K562 (cell line): ENCODE results near the gene TMEM267. TPM values are rescaled to one million over a fixed set of nuclear protein-coding genes. Genes with fewer than 3 reads are reported as not detected.

Experiments used
- ATAC-seq: fragments of 200-7000 bp; cut with Tn5 transposase; 3 replicates; pipeline ENCODE4 v1.9.1; 2020; ENCODE audit warnings: moderate library complexity
- BruUV-seq: library from RNA; stranded (reverse); fragments of 400-500 nt; replicated peaks from 2 replicates; lab custom pipeline; 2021; lab: Mats Ljungman, UMichigan
- CTCF ChIA-PET: fragments of 300-600 bp; formaldehyde crosslinking; extraction: SDS; loops from one replicate; lab custom pipeline; 2021; ENCODE audit warnings: low intra/inter-chr PET ratio; lab: Yijun Ruan, JAX
- POLR2A ChIA-PET: fragments of 300-600, 350-650 bp; sonication (Branson Sonifier 250); formaldehyde crosslinking; extraction: SDS; loops from one replicate; lab custom pipeline; 2021; ENCODE audit warnings: antibody characterized with exemption, inconsistent platforms; lab: Yijun Ruan, JAX
- DNase-seq, 4 experiments: peaks; one replicate each; pipeline versions ENCODE4 v3.0.0 to v3.0.0-alpha.2; 2011 to 2018; ENCODE audit warnings: low spot score in 3 of 4, mixed read lengths in 3 of 4; ENCODE audit errors: extremely low read depth in 1 of 4
- FAIRE-seq: peaks from 2 replicates; lab custom pipeline; 2011; peaks lifted over from hg19 to GRCh38; lab: Jason Lieb, UNC
- H2AFZ ChIP-seq: 2 replicates; pipeline ENCODE4 v1.6.0; 2011; ENCODE audit warnings: low read depth, low read length, control low read depth, inconsistent platforms
- H3K27ac ChIP-seq: fragments of 200-600 bp; 3 replicates; pipeline ENCODE4 v1.8.0; 2011; ENCODE audit warnings: low read depth, mild to moderate bottlenecking, control low read depth, inconsistent platforms, low read length, moderate library complexity, mixed read lengths; ENCODE audit errors: extremely low read depth
- H3K27me3 ChIP-seq, 2 experiments: fragments of 300-600 bp in 1 of 2; 2 replicates in 1 of 2; 3 replicates in 1 of 2; pipeline versions ENCODE4 v1.6.0 to v1.8.0; 2011; ENCODE audit warnings: inconsistent platforms in 2 of 2, low read length in 2 of 2, mild to moderate bottlenecking in 1 of 2, mixed read lengths in 1 of 2, moderate library complexity in 1 of 2; ENCODE audit not compliant: control insufficient read depth in 2 of 2, insufficient read depth in 2 of 2
- H3K36me3 ChIP-seq: fragments of 300-600 bp; 3 replicates; pipeline ENCODE4 v1.8.0; 2011; ENCODE audit warnings: mild to moderate bottlenecking, low read length, inconsistent platforms; ENCODE audit not compliant: control insufficient read depth, insufficient read depth
- H3K4me1 ChIP-seq, 2 experiments: fragments of 200-600 bp in 1 of 2; replicated peaks in 1 of 2; 2 replicates in 1 of 2; 3 replicates in 1 of 2; pipeline versions ENCODE4 v1.5.1 to v1.8.0; 2011; ENCODE audit warnings: inconsistent platforms in 2 of 2, low read length in 2 of 2, mild to moderate bottlenecking in 1 of 2, mixed read lengths in 1 of 2, moderate library complexity in 1 of 2; ENCODE audit not compliant: control insufficient read depth in 2 of 2, insufficient read depth in 2 of 2
- H3K4me2 ChIP-seq: 2 replicates; pipeline ENCODE4 v1.6.1; 2011; ENCODE audit warnings: low read length, control low read depth, inconsistent platforms, mixed read lengths; ENCODE audit not compliant: insufficient read depth
- H3K4me3 ChIP-seq: fragments of 200-600 bp; sonication (generic), shearing (Covaris generic); 2 replicates; pipeline ENCODE4 v1.5.1; 2016; ENCODE audit warnings: control low read depth, inconsistent platforms
- H3K79me2 ChIP-seq: fragments of 200-600 bp; 3 replicates; pipeline ENCODE4 v1.8.0; 2011; ENCODE audit warnings: low read length, inconsistent platforms; ENCODE audit not compliant: control insufficient read depth, insufficient read depth
- H3K9ac ChIP-seq, 2 experiments: 2 replicates each; pipeline versions ENCODE4 v1.6.0 to v1.6.1; 2011; ENCODE audit warnings: low read depth in 2 of 2, low read length in 2 of 2, control low read depth in 1 of 2, inconsistent platforms in 1 of 2, mild to moderate bottlenecking in 1 of 2, mixed read lengths in 1 of 2; ENCODE audit not compliant: insufficient read depth in 1 of 2
- H3K9me1 ChIP-seq: one replicate; pipeline ENCODE4 v1.6.0; 2011; ENCODE audit warnings: inconsistent platforms, mild to moderate bottlenecking, low read length, moderate library complexity; ENCODE audit not compliant: control insufficient read depth, insufficient read depth
- H3K9me3 ChIP-seq: replicated peaks from 2 replicates; pipeline ENCODE4 v1.5.1; 2011; ENCODE audit warnings: low read depth, low read length, inconsistent platforms; ENCODE audit not compliant: control insufficient read depth, insufficient read depth
- H4K20me1 ChIP-seq: replicated peaks from 2 replicates; pipeline ENCODE4 v1.6.1; 2011; ENCODE audit warnings: low read length, inconsistent platforms, mixed read lengths; ENCODE audit not compliant: control insufficient read depth, insufficient read depth
- ARHGAP35 ChIP-seq: fragments of 450-650 bp; IDR thresholded peaks from 2 replicates; pipeline ENCODE4 v1.6.1; 2018; ENCODE audit not compliant: partially characterized antibody
- GATA2 ChIP-seq: sonication (generic); formaldehyde crosslinking; IDR thresholded peaks from 2 replicates; pipeline ENCODE4 v1.4.0; 2020; ENCODE audit warnings: mild to moderate bottlenecking, missing genetic modification reagents
- GTF2E2 ChIP-seq: fragments of 200-800 bp; sonication (Bioruptor generic); IDR thresholded peaks from 2 replicates; pipeline ENCODE4 v1.6.1; 2016; ENCODE audit warnings: missing genetic modification characterization, missing compliant biosample characterization
- HNRNPL ChIP-seq: fragments of 200-400 bp; formaldehyde crosslinking; IDR thresholded peaks from 2 replicates; pipeline ENCODE4 v1.6.1; 2017; ENCODE audit warnings: low read depth, mild to moderate bottlenecking, low read length
- HNRNPLL ChIP-seq: fragments of 200-400 bp; formaldehyde crosslinking; IDR thresholded peaks from 2 replicates; pipeline ENCODE4 v1.6.1; 2017; ENCODE audit warnings: low read length, low read depth, mild to moderate bottlenecking; ENCODE audit not compliant: poor library complexity, severe bottlenecking
- ILF3 ChIP-seq: fragments of 450-650 bp; IDR thresholded peaks from 2 replicates; pipeline ENCODE4 v1.6.1; 2018; ENCODE audit warnings: antibody characterized with exemption, mild to moderate bottlenecking, moderate library complexity, borderline replicate concordance
- JUND ChIP-seq, 2 experiments: IDR thresholded peaks; 2 replicates in 1 of 2; 3 replicates in 1 of 2; pipeline ENCODE4 v1.6.1; 2011; ENCODE audit warnings: borderline replicate concordance in 2 of 2, low read depth in 2 of 2, low read length in 2 of 2, improper control_type of control experiment in 1 of 2, missing biosample characterization in 1 of 2, missing genetic modification characterization in 1 of 2, missing genetic modification reagents in 1 of 2
- KDM2B ChIP-seq: fragments of 250-450 bp; sonication (Bioruptor Pico); IDR thresholded peaks from 2 replicates; pipeline ENCODE4 v1.8.0; 2021; ENCODE audit warnings: mild to moderate bottlenecking, moderate library complexity
- MTA1 ChIP-seq: fragments of 450-650 bp; IDR thresholded peaks from 2 replicates; pipeline ENCODE4 v1.6.1; 2017; ENCODE audit warnings: borderline replicate concordance
- MXI1 ChIP-seq: IDR thresholded peaks from 2 replicates; pipeline ENCODE4 v1.6.1; 2011; ENCODE audit warnings: low read depth, mild to moderate bottlenecking, improper control_type of control experiment, low read length
- NCOR1 ChIP-seq: fragments of 450-650 bp; IDR thresholded peaks from 2 replicates; pipeline ENCODE4 v1.6.1; 2016; ENCODE audit warnings: mild to moderate bottlenecking, moderate library complexity
- NR2F6 ChIP-seq: fragments of 450-650 bp; formaldehyde crosslinking; IDR thresholded peaks from 2 replicates; pipeline ENCODE4 v1.4.0; 2020; ENCODE audit warnings: mild to moderate bottlenecking
- SMARCB1 ChIP-seq: IDR thresholded peaks from 2 replicates; pipeline ENCODE4 v1.6.1; 2011; ENCODE audit warnings: improper control_type of control experiment, low read depth; ENCODE audit not compliant: insufficient read length
- SOX6 ChIP-seq: fragments of 450-650 bp; IDR thresholded peaks from 2 replicates; pipeline ENCODE4 v1.6.1; 2014; ENCODE audit warnings: mild to moderate bottlenecking
- SRSF3 ChIP-seq: fragments of 200-400 bp; formaldehyde crosslinking; IDR thresholded peaks from 2 replicates; pipeline ENCODE4 v1.6.1; 2016; ENCODE audit warnings: mild to moderate bottlenecking, low read length, moderate library complexity; ENCODE audit not compliant: insufficient read depth
- STAG1 ChIP-seq: sonication (generic); formaldehyde crosslinking; IDR thresholded peaks from 2 replicates; pipeline ENCODE4 v1.5.0; 2020; ENCODE audit warnings: missing genetic modification reagents, borderline replicate concordance
- ZNF354B ChIP-seq: fragments of 250-450 bp; sonication (Bioruptor Pico); IDR thresholded peaks from 2 replicates; pipeline ENCODE4 v1.4.0; 2020
- WGBS: fragments of 100-300 bp; shearing (Covaris generic); methylation state at CpG from one replicate; pipeline ENCODE4 v1.1.6; 2016; ENCODE audit warnings: low coverage, mixed read lengths; ENCODE audit not compliant: insufficient coverage; ENCODE audit errors: missing lambda C conversion rate; 5-methylcytosine and 5-hydroxymethylcytosine counted together
- in situ Hi-C: fragments of 300-500 bp; cut with MboI; formaldehyde crosslinking; loops from 4 replicates; pipeline ENCODE4 v1.15.0; 2018; ENCODE audit warnings: inconsistent platforms, mixed read lengths
- intact Hi-C: fragments of 100-400 bp; cut with micrococcal nuclease; formaldehyde crosslinking; loops from 2 replicates; pipeline ENCODE4 v1.14.2; 2022
- polyA plus RNA-seq, 8 experiments: library from polyadenylated mRNA; depleted of rRNA in 4 of 8; stranded (reverse) in 5 of 8; unstranded in 3 of 8; fragments of >200 nt; fragmentation: Nextera tagmentation in 2 of 8; fragmentation: Illumina TruSeq in 1 of 8; extraction: Ambion mirVana in 2 of 8; extraction: Trizol in 1 of 8; gene quantifications; 2 replicates each; pipeline versions ENCODE4 v1.2.1 to v1.2.3, GENCODE V29; 2011 to 2014; ENCODE audit warnings: inconsistent platforms in 1 of 8, missing spikeins in 1 of 8
- total RNA-seq, 7 experiments: library from RNA; depleted of rRNA in 6 of 7; stranded (reverse); fragments of >200 nt in 6 of 7; fragmentation: Illumina TruSeq in 2 of 7; extraction: Trizol in 2 of 7; gene quantifications; 2 replicates each; pipeline versions ENCODE4 v1.2.1 to v1.2.3, GENCODE V29; 2011 to 2021; ENCODE audit warnings: low replicate concordance in 1 of 7
- TF ChIP-seq, protein P1 (sequence below): fragments of 200-800 bp; sonication (Bioruptor generic); IDR thresholded peaks from 2 replicates; pipeline ENCODE4 v1.6.1; 2016; ENCODE audit warnings: missing genetic modification characterization, missing compliant biosample characterization
- TF ChIP-seq, protein P2 (sequence below): fragments of 450-650 bp; formaldehyde crosslinking; IDR thresholded peaks from 2 replicates; pipeline ENCODE4 v1.4.0; 2020; ENCODE audit warnings: mild to moderate bottlenecking, moderate library complexity

The TMEM267 gene
- total and polyA plus RNA-seq, 9 of the 15 experiments (the other 6 are each of a cell fraction or from before 2014, with no cell fraction given) = 8.1 to 61.1 (median 17.8) TPM

DNA sequence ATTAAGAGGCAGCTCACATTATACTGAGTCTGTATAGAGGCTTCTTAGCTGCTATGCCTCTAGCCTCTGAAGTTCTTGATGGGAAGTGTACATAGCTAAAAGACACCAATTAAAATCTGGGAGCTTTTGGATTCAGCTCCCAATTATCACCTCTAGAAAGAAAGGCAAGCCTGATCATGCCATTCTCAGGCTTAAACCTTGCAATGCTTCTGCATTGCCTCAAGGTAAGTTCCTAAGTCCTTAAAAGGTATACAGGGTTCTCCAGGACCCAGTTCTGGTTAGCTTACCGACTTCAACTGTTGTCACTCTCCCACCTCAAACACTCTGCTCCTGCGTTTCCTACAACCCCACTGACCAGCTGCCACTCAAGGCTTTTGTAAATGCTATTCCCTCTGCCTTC is 54.0 kb downstream of the TMEM267 start:
- ChIA-PET CTCF (no interaction called here), POLR2A (interaction anchor here (1.0 kb wide), 1 partner anchor 10 kb away, joined by 3 read pairs; no protein-coding TSS in a partner anchor)
- H3K9me3 ChIP-seq = no peaks in the 10 kb centered on the region
- no peak overlapping the region for H3K4me3 ChIP-seq
- no peak overlapping the region for H3K27ac ChIP-seq
- in situ Hi-C loops (no loop called here), intact Hi-C loops (no loop called here)
- FAIRE-seq (no peak), ATAC-seq (no peak), DNase-seq (no peak)
- H3K4me1 ChIP-seq = no peaks in the 10 kb centered on the region; a peak in 1 of 5 replicates
- WGBS = 46% methylated on average over 2 of the region's 2 CpGs
- no peaks in the 10 kb centered on the region for H3K9me1 ChIP-seq
- H3K9ac ChIP-seq = no peak overlapping the region
- H4K20me1 ChIP-seq = no peaks in the 10 kb centered on the region
- no peaks in the 10 kb centered on the region for H3K36me3 ChIP-seq
- no TSS peak for BruUV-seq
- H3K4me2 ChIP-seq = no peak overlapping the region
- H3K79me2 ChIP-seq = no peaks in the 10 kb centered on the region
- H3K27me3 ChIP-seq = no peaks in the 10 kb centered on the region
- no peak overlapping the region for H2AFZ ChIP-seq
- TF ChIP-seq ARHGAP35 = no peak
- no peak for TF ChIP-seq HNRNPL
- TF ChIP-seq SOX6 = no peak
- TF ChIP-seq MTA1 = no peak
- no peak for TF ChIP-seq SRSF3
- no peak for TF ChIP-seq SMARCB1
- no peak for TF ChIP-seq STAG1 (CRISPR knock-in tag)
- TF ChIP-seq ILF3 = no peak
- no peak for TF ChIP-seq NCOR1
- TF ChIP-seq GATA2 = no peak
- TF ChIP-seq, protein P1, sequence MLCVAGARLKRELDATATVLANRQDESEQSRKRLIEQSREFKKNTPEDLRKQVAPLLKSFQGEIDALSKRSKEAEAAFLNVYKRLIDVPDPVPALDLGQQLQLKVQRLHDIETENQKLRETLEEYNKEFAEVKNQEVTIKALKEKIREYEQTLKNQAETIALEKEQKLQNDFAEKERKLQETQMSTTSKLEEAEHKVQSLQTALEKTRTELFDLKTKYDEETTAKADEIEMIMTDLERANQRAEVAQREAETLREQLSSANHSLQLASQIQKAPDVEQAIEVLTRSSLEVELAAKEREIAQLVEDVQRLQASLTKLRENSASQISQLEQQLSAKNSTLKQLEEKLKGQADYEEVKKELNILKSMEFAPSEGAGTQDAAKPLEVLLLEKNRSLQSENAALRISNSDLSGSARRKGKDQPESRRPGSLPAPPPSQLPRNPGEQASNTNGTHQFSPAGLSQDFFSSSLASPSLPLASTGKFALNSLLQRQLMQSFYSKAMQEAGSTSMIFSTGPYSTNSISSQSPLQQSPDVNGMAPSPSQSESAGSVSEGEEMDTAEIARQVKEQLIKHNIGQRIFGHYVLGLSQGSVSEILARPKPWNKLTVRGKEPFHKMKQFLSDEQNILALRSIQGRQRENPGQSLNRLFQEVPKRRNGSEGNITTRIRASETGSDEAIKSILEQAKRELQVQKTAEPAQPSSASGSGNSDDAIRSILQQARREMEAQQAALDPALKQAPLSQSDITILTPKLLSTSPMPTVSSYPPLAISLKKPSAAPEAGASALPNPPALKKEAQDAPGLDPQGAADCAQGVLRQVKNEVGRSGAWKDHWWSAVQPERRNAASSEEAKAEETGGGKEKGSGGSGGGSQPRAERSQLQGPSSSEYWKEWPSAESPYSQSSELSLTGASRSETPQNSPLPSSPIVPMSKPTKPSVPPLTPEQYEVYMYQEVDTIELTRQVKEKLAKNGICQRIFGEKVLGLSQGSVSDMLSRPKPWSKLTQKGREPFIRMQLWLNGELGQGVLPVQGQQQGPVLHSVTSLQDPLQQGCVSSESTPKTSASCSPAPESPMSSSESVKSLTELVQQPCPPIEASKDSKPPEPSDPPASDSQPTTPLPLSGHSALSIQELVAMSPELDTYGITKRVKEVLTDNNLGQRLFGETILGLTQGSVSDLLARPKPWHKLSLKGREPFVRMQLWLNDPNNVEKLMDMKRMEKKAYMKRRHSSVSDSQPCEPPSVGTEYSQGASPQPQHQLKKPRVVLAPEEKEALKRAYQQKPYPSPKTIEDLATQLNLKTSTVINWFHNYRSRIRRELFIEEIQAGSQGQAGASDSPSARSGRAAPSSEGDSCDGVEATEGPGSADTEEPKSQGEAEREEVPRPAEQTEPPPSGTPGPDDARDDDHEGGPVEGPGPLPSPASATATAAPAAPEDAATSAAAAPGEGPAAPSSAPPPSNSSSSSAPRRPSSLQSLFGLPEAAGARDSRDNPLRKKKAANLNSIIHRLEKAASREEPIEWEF (CRISPR knock-in tag) = no peak
- no peak for TF ChIP-seq NR2F6
- no peak for TF ChIP-seq GTF2E2 (tag)
- no peak for TF ChIP-seq JUND (IDR thresholded peaks at IDR 0.05; ENCODE audit: borderline replicate concordance, low read depth, low read length)
- no peak for TF ChIP-seq JUND (tag; IDR thresholded peaks at IDR 0.05; ENCODE audit: borderline replicate concordance, low read depth, low read length)
- TF ChIP-seq MXI1 = no peak
- no peak for TF ChIP-seq HNRNPLL
- TF ChIP-seq KDM2B (CRISPR knock-in tag) = no peak
- TF ChIP-seq, protein P2, sequence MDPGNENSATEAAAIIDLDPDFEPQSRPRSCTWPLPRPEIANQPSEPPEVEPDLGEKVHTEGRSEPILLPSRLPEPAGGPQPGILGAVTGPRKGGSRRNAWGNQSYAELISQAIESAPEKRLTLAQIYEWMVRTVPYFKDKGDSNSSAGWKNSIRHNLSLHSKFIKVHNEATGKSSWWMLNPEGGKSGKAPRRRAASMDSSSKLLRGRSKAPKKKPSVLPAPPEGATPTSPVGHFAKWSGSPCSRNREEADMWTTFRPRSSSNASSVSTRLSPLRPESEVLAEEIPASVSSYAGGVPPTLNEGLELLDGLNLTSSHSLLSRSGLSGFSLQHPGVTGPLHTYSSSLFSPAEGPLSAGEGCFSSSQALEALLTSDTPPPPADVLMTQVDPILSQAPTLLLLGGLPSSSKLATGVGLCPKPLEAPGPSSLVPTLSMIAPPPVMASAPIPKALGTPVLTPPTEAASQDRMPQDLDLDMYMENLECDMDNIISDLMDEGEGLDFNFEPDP (CRISPR knock-in tag) = no peak
- no peak for TF ChIP-seq ZNF354B (CRISPR knock-in tag)
